SK-N-SH treated with all-trans-retinoic acid at 6 μM for 48 hours (cell line): ENCODE results near the gene EYA4.

Source experiments
- ATAC-seq: fragments of 200-7000 bp; cut with Tn5 transposase; 3 replicates; pipeline ENCODE4 v1.9.1; 2020; ENCODE audit warnings: mild to moderate bottlenecking, moderate library complexity
- ARNTL ChIP-seq: fragments of 450-650 bp; formaldehyde crosslinking; IDR thresholded peaks from 2 replicates; pipeline ENCODE4 v1.5.0; 2020; ENCODE audit warnings: low read depth, mild to moderate bottlenecking, moderate library complexity, borderline replicate concordance
- CREB5 ChIP-seq: fragments of 250-450 bp; sonication (Bioruptor Pico); IDR thresholded peaks from 2 replicates; pipeline ENCODE4 v1.5.1; 2020; ENCODE audit warnings: low read depth, mild to moderate bottlenecking, moderate library complexity
- CSDC2 ChIP-seq: fragments of 250-450 bp; sonication (Bioruptor Pico); IDR thresholded peaks from 2 replicates; pipeline ENCODE4 v1.5.0; 2020; ENCODE audit warnings: mild to moderate bottlenecking, moderate library complexity
- ESRRG ChIP-seq: fragments of 250-450 bp; sonication (Bioruptor Pico); IDR thresholded peaks from 2 replicates; pipeline ENCODE4 v1.6.1; 2021; ENCODE audit warnings: mild to moderate bottlenecking
- GLIS3 ChIP-seq: fragments of 250-450 bp; sonication (Bioruptor Pico); IDR thresholded peaks from 2 replicates; pipeline ENCODE4 v1.5.0; 2020; ENCODE audit warnings: mild to moderate bottlenecking, moderate library complexity
- PATZ1 ChIP-seq: fragments of 250-450 bp; sonication (Bioruptor Pico); IDR thresholded peaks from 2 replicates; pipeline ENCODE4 v1.8.0; 2020; ENCODE audit warnings: mild to moderate bottlenecking, moderate library complexity, borderline replicate concordance
- POU6F1 ChIP-seq: fragments of 250-450 bp; sonication (Bioruptor Pico); IDR thresholded peaks from 2 replicates; pipeline ENCODE4 v1.8.0; 2021; ENCODE audit warnings: low read depth, mild to moderate bottlenecking, moderate library complexity, borderline replicate concordance
- PPARA ChIP-seq: fragments of 250-450 bp; sonication (Bioruptor Pico); IDR thresholded peaks from 2 replicates; pipeline ENCODE4 v1.5.0; 2020; ENCODE audit warnings: mild to moderate bottlenecking, borderline replicate concordance
- RARB ChIP-seq: fragments of 250-450 bp; sonication (Bioruptor Pico); IDR thresholded peaks from 2 replicates; pipeline ENCODE4 v1.8.0; 2021; ENCODE audit warnings: mild to moderate bottlenecking, moderate library complexity
- SNAI2 ChIP-seq: fragments of 250-450 bp; sonication (Bioruptor Pico); IDR thresholded peaks from 2 replicates; pipeline ENCODE4 v1.5.0; 2020; ENCODE audit warnings: mild to moderate bottlenecking, moderate library complexity
- TOX ChIP-seq: fragments of 250-450 bp; sonication (Bioruptor Pico); IDR thresholded peaks from 2 replicates; pipeline ENCODE4 v1.8.0; 2021; ENCODE audit warnings: mild to moderate bottlenecking, moderate library complexity, borderline replicate concordance
- TSHZ2 ChIP-seq: fragments of 250-450 bp; sonication (Bioruptor Pico); IDR thresholded peaks from 2 replicates; pipeline ENCODE4 v1.5.0; 2020; ENCODE audit warnings: mild to moderate bottlenecking, moderate library complexity
- ZC3H10 ChIP-seq: fragments of 250-450 bp; sonication (Bioruptor Pico); IDR thresholded peaks from 2 replicates; pipeline ENCODE4 v1.5.1; 2021; ENCODE audit warnings: mild to moderate bottlenecking, moderate library complexity
- ZFP3 ChIP-seq: fragments of 250-450 bp; sonication (Bioruptor Pico); IDR thresholded peaks from 2 replicates; pipeline ENCODE4 v1.5.0; 2020; ENCODE audit warnings: mild to moderate bottlenecking, moderate library complexity
- ZNF565 ChIP-seq: fragments of 450-650 bp; formaldehyde crosslinking; conservative IDR thresholded peaks from 2 replicates; pipeline ENCODE4 v1.5.0; 2020; ENCODE audit warnings: low read depth, mild to moderate bottlenecking, moderate library complexity
- ZNF70 ChIP-seq: fragments of 450-650 bp; formaldehyde crosslinking; IDR thresholded peaks from 2 replicates; pipeline ENCODE4 v1.5.0; 2020; ENCODE audit warnings: mild to moderate bottlenecking, moderate library complexity
- ZNF8 ChIP-seq: fragments of 450-650 bp; formaldehyde crosslinking; IDR thresholded peaks from 2 replicates; pipeline ENCODE4 v1.5.0; 2020; ENCODE audit warnings: mild to moderate bottlenecking, moderate library complexity

EYA4 gene

GRCh38 chr6:133430530-133430929 lies 189.4 kb downstream of the EYA4 start:
- ATAC-seq = no peak
- TF ChIP-seq GLIS3 = no peak
- TF ChIP-seq POU6F1 (CRISPR knock-in tag) = no peak
- TF ChIP-seq ARNTL (CRISPR knock-in tag) = no peak

- ATAC-seq = no peak
- TF ChIP-seq CREB5 (no peak), GLIS3 (no peak), ESRRG (no peak), TSHZ2 (CRISPR knock-in tag) (no peak), SNAI2 (CRISPR knock-in tag) (no peak), POU6F1 (CRISPR knock-in tag) (no peak), ZNF8 (CRISPR knock-in tag) (no peak)
Measured at GRCh38 chr6:133431031-133431430, 189.9 kb downstream of the EYA4 start.

- no peak for ATAC-seq
- no peak for TF ChIP-seq TSHZ2 (CRISPR knock-in tag)
- no peak for TF ChIP-seq ZC3H10 (CRISPR knock-in tag)
- TF ChIP-seq ZNF565 (CRISPR knock-in tag) = no peak
- no peak for TF ChIP-seq ZFP3 (CRISPR knock-in tag)
- TF ChIP-seq ZNF70 = no peak
- TF ChIP-seq TOX (CRISPR knock-in tag) = no peak
- TF ChIP-seq RARB (CRISPR knock-in tag) = no peak
- TF ChIP-seq CSDC2 (CRISPR knock-in tag) = no peak
- TF ChIP-seq PATZ1 = no peak
- no peak for TF ChIP-seq PPARA
Measured at GRCh38 chr6:133432021-133432989, 191.1 kb downstream of the EYA4 start.
